Activated CD4-positive, alpha-beta T cell treated with anti-CD3 and anti-CD28 coated beads, Interleukin-2, amount 10 ng/mL, durations not matched to agents 24 days and 14 days (primary cell): ENCODE data around the gene LTF. TPM values are rescaled to one million over a fixed set of nuclear protein-coding genes. Genes with fewer than 3 reads are reported as not detected.
A peak's percentile ranks its signal among the peaks of the same experiment; 100 is the strongest.
"Not testable (repeated sequence)": the region's sequence is repeated elsewhere in the genome, so short reads cannot be mapped to it uniquely, and the experiment has no call there.

Experiments used
- DNase-seq: peaks from one replicate; pipeline ENCODE4 v3.0.0; 2022
- H3K27ac Mint-ChIP-seq: one replicate; pipeline ENCODE4 v1.8.0; 2022; ENCODE audit warnings: mild to moderate bottlenecking, mixed read lengths
- H3K27me3 Mint-ChIP-seq: one replicate; pipeline ENCODE4 v1.8.0; 2022; ENCODE audit warnings: mixed read lengths
- H3K36me3 Mint-ChIP-seq: one replicate; pipeline ENCODE4 v1.8.0; 2022; ENCODE audit warnings: low read depth, mild to moderate bottlenecking, mixed read lengths
- H3K4me1 Mint-ChIP-seq: one replicate; pipeline ENCODE4 v1.8.0; 2021; ENCODE audit warnings: mixed read lengths
- H3K4me3 Mint-ChIP-seq: one replicate; pipeline ENCODE4 v1.8.0; 2022; ENCODE audit warnings: mild to moderate bottlenecking, moderate library complexity, mixed read lengths
- H3K9me3 Mint-ChIP-seq: one replicate; pipeline ENCODE4 v1.8.0; 2021; ENCODE audit warnings: mixed read lengths
- intact Hi-C: fragments of 100-400 bp; cut with micrococcal nuclease; formaldehyde crosslinking; loops from one replicate; pipeline ENCODE4 v1.15.1; 2023
- total RNA-seq: library from RNA; stranded (reverse); gene quantifications from 2 replicates; pipeline ENCODE4 v1.2.3, GENCODE V29; 2022

LTF gene
- total RNA-seq, 1 donor from 2014 or later = not detected

GRCh38 chr3:46496746-46497555, 32.2 kb upstream of the LTF start:
- Mint-ChIP-seq H3K4me3 (no peak overlapping the region), H3K36me3 (no peaks in the 10 kb centered on the region), H3K27ac (no peak overlapping the region), H3K27me3 (peaks cover 6% of the 10 kb centered on the region), H3K4me1 (peaks cover 4% of the 10 kb centered on the region), H3K9me3 (no peaks in the 10 kb centered on the region)
- DNase-seq = peak; percentile 83
- intact Hi-C loops = no loop called here

- intact Hi-C loops = no loop called here
- no peaks in the 10 kb centered on the region for H3K9me3 Mint-ChIP-seq
- no peaks in the 10 kb centered on the region for H3K36me3 Mint-ChIP-seq
- no peak for DNase-seq
- H3K27ac Mint-ChIP-seq = no peak overlapping the region
- H3K27me3 Mint-ChIP-seq = peaks cover 11% of the 10 kb centered on the region
- H3K4me1 Mint-ChIP-seq = peaks cover 4% of the 10 kb centered on the region
- H3K4me3 Mint-ChIP-seq = no peak overlapping the region
Measured at GRCh38 chr3:46495901-46496456, 31.3 kb upstream of the LTF start.

DNA sequence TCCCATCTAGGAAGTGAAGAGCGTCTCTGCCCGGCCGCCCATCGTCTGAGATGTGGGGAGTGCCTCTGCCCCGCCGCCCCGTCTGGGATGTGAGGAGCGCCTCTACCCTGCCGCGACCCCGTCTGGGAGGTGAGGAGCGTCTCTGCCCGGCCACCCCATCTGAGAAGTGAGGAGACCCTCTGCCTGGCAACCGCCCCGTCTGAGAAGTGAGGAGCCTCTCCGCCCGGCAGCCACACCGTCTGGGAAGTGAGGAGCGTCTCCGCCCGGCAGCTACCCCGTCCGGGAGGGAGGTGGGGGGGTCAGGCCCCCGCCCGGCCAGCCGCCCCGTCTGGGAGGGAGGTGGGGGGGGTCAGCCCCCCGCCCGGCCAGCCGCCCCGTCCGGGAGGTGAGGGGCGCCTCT, 29.8 kb upstream of the LTF start:
- H3K9me3 Mint-ChIP-seq, H3K36me3 Mint-ChIP-seq, intact Hi-C loops, H3K4me1 Mint-ChIP-seq, H3K27ac Mint-ChIP-seq, H3K4me3 Mint-ChIP-seq, DNase-seq: not testable (repeated sequence)
- peaks cover 11% of the 10 kb centered on the region for H3K27me3 Mint-ChIP-seq

DNA sequence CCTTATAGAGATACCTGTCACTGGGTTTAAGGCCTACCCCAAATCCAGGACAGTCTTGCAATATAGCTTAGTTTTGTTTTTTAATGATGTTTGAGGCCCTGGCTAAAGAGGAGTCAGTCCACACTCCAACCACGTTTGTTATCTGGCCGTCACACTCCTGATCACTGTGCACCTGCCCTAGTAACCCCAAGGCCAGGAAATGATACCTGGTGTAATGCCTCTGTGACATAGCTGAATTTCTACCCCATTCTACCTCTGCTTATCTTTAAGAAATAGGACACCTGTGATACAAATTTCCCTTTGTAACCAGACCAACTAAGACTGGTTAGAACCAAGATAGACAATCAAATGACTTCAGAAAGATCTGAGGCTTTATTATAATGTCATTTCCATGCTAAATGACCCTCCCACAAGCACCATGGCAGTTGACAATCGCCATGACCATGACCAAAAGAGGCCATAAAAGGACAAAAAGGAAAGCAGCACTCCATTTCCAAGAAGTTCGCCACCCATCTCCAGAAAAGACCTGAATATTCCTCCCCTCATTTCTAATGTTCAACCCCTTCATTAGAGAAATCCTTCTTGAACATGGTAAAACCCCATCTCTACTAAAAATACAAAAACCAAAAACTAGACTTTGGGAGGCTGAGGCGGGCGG, 28.3 kb upstream of the LTF start:
- H3K27me3 Mint-ChIP-seq = peaks cover 11% of the 10 kb centered on the region
- no peak overlapping the region for H3K4me3 Mint-ChIP-seq
- H3K27ac Mint-ChIP-seq = no peak overlapping the region
- no peak for DNase-seq
- no peaks in the 10 kb centered on the region for H3K9me3 Mint-ChIP-seq
- intact Hi-C loops = no loop called here
- no peaks in the 10 kb centered on the region for H3K36me3 Mint-ChIP-seq
- H3K4me1 Mint-ChIP-seq = peaks cover 11% of the 10 kb centered on the region

GRCh38 chr3:46491089-46492070, 26.7 kb upstream of the LTF start:
- Mint-ChIP-seq H3K9me3 (no peaks in the 10 kb centered on the region), H3K4me1 (peaks cover 11% of the 10 kb centered on the region), H3K4me3 (no peak overlapping the region), H3K27me3 (peaks cover 22% of the 10 kb centered on the region), H3K27ac (no peak overlapping the region), H3K36me3 (no peaks in the 10 kb centered on the region)
- no peak for DNase-seq
- intact Hi-C loops = no loop called here

DNA sequence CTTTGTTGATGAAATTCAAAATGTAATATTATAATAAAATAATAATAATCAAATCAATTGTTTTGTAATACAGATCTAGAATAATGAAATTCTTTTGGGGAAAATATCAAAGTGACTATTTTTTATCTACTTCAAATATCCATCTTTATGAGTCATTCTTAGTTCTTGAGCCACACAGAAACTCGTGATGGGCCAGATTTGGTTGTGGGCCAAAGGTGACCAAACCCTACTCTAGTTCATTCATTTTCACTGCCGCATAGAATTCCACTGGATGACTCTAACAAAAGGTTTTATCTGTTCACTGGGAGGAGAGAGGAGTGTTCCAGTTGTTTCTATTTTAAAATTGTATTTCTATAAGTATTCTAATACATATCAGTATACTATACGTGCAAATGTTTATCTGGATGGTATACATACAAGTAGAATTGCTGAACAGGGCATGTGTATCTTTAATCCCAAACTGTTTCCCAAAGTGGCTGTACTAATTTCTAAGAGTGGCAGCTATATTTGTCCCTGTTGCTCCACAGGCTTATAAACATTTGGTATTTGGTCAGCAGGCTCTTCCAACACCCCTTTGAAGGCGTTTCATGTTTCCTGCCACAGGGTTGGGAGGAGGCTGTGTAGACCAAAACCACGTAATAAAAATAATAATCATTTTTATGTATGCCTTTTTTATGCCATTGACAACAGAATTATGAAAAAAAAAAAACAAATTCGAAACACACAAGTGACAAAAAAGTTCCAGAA, 25.8 kb upstream of the LTF start:
- Mint-ChIP-seq H3K9me3 (no peaks in the 10 kb centered on the region), H3K4me1 (peaks cover 9% of the 10 kb centered on the region)
- intact Hi-C loops = no loop called here

GRCh38 chr3:46489875-46490274, 25.2 kb upstream of the LTF start:
- no peak for DNase-seq
- peaks cover 21% of the 10 kb centered on the region for H3K27me3 Mint-ChIP-seq
- peaks cover 9% of the 10 kb centered on the region for H3K4me1 Mint-ChIP-seq
- no peak overlapping the region for H3K4me3 Mint-ChIP-seq
- H3K9me3 Mint-ChIP-seq = no peaks in the 10 kb centered on the region
- H3K27ac Mint-ChIP-seq = no peak overlapping the region
- intact Hi-C loops = loop anchor here (10.0 kb wide), 1 partner anchor 415 kb away; no protein-coding TSS in a partner anchor
- no peaks in the 10 kb centered on the region for H3K36me3 Mint-ChIP-seq

More for the DNA sequence above, 25.8 kb upstream of the LTF start:
- Mint-ChIP-seq H3K27me3 (peaks cover 21% of the 10 kb centered on the region), H3K27ac (no peak overlapping the region), H3K4me3 (no peak overlapping the region), H3K36me3 (no peaks in the 10 kb centered on the region)
- no peak for DNase-seq

DNA sequence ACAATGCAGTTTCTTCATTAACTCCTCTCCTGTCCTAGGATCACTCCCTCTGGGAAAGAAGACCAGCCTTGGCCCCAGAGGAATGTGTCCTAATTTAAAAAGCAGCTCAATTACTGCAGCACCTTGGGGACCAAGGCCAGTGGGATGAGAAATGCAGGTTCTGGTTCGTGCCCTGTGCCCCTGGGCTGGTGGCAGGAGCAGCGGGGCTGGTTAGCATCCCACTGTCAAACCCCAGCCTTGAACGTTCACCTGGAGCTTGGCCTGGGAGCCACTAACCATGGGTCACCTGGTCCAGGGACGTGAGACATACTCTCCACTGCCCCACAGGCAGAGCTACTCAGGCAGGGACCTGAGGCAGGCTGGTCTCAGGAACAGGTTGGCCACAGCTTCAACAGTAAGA, 24.7 kb upstream of the LTF start:
- intact Hi-C loops = loop anchor here (10.0 kb wide), 1 partner anchor 415 kb away; no protein-coding TSS in a partner anchor
- Mint-ChIP-seq H3K9me3 (no peaks in the 10 kb centered on the region), H3K36me3 (no peaks in the 10 kb centered on the region), H3K27ac (no peak overlapping the region), H3K27me3 (peaks cover 21% of the 10 kb centered on the region), H3K4me3 (peak overlapping the region; percentile 61), H3K4me1 (peaks cover 9% of the 10 kb centered on the region)
- no peak for DNase-seq

DNA sequence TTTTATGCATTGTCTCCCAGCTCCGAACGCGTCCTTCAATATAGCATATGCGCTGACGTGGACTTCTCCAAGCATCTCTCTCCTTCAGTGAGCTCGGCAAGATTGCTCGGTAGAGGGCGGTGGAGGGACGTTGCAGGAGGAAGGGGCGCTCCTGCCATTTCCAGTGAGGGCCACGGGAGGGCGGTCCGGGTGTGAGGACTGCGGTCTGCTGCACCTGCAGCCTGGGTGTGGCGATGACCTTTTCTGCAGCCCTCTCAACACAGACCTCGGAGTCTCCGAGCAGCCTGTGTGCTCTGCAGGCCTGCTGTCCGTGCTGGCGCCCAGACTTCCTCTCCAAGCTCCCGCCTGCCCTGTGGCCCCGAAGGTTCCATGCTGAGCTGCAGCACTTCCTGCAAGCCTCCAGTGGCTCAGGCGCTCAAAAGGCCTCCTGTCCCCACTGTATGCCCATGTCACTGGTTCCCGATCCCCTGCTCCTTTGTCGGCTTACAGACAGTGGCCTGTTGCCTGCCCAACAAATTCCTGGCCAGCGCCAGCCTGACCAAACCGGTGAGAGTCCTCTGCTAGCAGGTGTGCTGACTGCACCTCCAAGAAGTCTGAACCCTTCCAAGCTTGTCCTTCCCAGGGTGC, 24.1 kb upstream of the LTF start:
- Mint-ChIP-seq H3K4me1 (peaks cover 9% of the 10 kb centered on the region), H3K27ac (no peak overlapping the region), H3K27me3 (peaks cover 21% of the 10 kb centered on the region), H3K36me3 (no peaks in the 10 kb centered on the region), H3K9me3 (no peaks in the 10 kb centered on the region), H3K4me3 (peak overlapping the region; percentile 61)
- intact Hi-C loops = loop anchor here (1.0 to 10.0 kb wide), 3 partner anchors 69 to 416 kb away; no protein-coding TSS in a partner anchor
- peak; percentile 97 for DNase-seq

DNA sequence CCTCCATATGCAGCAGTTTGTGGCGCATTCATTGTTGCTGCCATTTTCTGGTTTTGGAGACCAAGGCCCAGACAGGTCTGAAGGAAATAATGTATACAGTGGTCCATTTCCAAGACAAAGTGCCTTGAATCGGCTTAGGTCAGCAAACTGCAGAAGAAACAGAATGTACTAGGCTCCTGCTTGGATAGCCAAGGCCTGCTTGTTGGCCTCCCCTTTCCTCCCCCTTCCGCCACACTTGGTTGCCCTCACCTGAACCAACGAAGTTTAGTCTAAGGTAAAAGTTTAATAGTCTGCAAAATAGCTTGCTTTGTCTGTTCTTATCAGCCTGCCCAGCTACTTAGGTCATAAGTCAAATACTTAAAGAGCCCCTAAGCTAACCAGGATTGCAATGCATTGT, 21.1 kb upstream of the LTF start:
- Mint-ChIP-seq H3K4me1 (peaks cover 9% of the 10 kb centered on the region), H3K27me3 (peaks cover 24% of the 10 kb centered on the region), H3K9me3 (no peaks in the 10 kb centered on the region), H3K36me3 (no peaks in the 10 kb centered on the region), H3K27ac (no peak overlapping the region), H3K4me3 (no peak overlapping the region)
- no peak for DNase-seq
- intact Hi-C loops = loop anchor here (10.0 kb wide), 1 partner anchor 419 kb away; no protein-coding TSS in a partner anchor

DNA sequence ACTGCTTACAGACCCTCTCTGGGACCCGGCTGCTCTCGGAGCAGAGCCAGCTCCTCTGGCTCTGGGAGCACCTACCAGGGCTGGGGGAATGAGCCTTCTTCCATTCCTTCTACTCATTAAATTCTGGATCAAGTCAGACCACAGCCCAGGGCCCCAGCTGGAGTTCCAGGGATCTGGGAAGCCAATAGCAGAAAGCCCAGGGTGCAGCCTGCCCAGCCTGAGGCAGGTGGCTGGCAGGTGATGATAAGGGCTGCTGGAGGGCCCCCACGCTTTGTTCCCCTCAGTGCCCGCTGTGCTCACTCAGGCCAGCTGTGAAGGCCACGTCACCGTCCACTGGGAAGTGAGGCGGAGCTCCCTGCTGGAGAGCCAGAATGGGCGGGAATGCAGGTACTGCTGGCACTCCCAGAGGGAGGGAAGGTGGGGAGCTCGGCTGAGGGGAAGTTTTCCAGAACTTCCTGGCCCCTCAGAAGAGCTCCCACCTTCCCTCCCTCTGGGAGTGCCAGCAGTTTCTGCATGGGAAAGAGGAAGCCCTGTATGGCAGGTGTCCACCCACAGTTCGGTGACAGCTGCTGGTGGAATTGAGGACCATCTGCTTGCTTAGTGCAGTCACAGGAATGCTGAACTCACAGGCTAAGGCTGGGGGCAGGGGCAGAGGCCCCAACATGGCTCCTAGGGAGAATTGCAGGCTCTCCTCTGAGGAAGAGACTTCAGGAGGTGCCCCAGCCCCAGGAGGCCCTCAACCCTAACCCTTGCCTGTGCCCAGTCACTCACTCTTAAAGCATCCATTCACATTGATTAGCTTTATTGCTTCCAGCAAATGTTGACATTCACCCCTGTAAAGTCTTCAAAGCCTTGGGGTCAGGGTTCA, 20.4 kb upstream of the LTF start:
- intact Hi-C loops = loop anchor here (10.0 kb wide), 1 partner anchor 420 kb away; no protein-coding TSS in a partner anchor
- Mint-ChIP-seq H3K4me3 (no peak overlapping the region), H3K27me3 (peaks cover 30% of the 10 kb centered on the region), H3K4me1 (peaks cover 9% of the 10 kb centered on the region), H3K9me3 (no peaks in the 10 kb centered on the region), H3K36me3 (no peaks in the 10 kb centered on the region), H3K27ac (no peak overlapping the region)
- no peak for DNase-seq

- Mint-ChIP-seq H3K4me1 (peaks cover 9% of the 10 kb centered on the region), H3K27me3 (peaks cover 31% of the 10 kb centered on the region), H3K27ac (no peak overlapping the region), H3K4me3 (no peak overlapping the region), H3K36me3 (no peaks in the 10 kb centered on the region), H3K9me3 (no peaks in the 10 kb centered on the region)
- DNase-seq = no peak
- intact Hi-C loops = loop anchor here (10.0 kb wide), 1 partner anchor 420 kb away; no protein-coding TSS in a partner anchor
Measured at GRCh38 chr3:46484388-46484787, 19.7 kb upstream of the LTF start.
